ENCODE data around the gene GRIK1.

The GRIK1 gene

DNA sequence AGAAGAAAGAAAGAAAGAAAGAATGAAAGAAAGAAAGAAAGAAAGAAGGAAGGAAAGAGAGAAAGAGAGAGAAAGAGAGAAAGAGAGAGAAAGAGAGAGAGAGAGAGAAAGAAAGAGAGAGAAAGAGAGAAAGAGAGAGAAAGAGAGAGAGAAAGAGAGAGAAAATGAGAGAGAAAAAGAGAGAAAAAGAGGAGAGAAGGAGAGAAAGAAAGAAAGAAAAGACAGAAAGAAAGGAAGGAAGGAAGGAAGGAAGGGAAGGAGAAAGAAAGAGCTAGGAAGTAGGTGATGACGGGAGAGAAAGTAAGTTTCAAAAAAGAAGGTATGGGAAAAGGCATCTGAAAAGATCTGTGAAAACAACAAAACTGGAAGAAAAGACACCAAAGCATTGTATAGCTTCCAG is 72.0 kb downstream of the GRIK1 start:
- Histone ChIP-seq H3K27ac (ENCODE audit: low read depth, low read length) (no peak overlapping the region), H3K18ac (ENCODE audit: low read length) (no peak overlapping the region), H2AFZ (ENCODE audit: insufficient read depth, low read length, poor library complexity) (no peak overlapping the region), H3K4ac (ENCODE audit: low read depth, low read length) (no peak overlapping the region), H3K9me3 (ENCODE audit: insufficient read depth, low read depth, low read length) (no peaks in the 10 kb centered on the region), H3K9ac (ENCODE audit: low read length) (no peak overlapping the region), H3K4me1 (ENCODE audit: control insufficient read depth in 1 of 2, insufficient read depth in 2 of 2, low read length in 2 of 2) (no peaks in the 10 kb centered on the region), H3K14ac (ENCODE audit: low read length) (no peak overlapping the region), H3K79me2 (ENCODE audit: control insufficient read depth, insufficient read depth, low read length, poor library complexity) (no peaks in the 10 kb centered on the region), H4K8ac (ENCODE audit: low read depth, low read length) (no peak overlapping the region), H3K23ac (ENCODE audit: low read length) (no peak overlapping the region), H3K79me1 (ENCODE audit: low read length) (no peaks in the 10 kb centered on the region), H2BK5ac (ENCODE audit: low read depth, low read length, poor library complexity) (no peak overlapping the region), H4K91ac (ENCODE audit: low read depth, low read length) (no peak overlapping the region), H2BK12ac (ENCODE audit: low read length) (no peak overlapping the region), H3K36me3 (ENCODE audit: control insufficient read depth in 1 of 2, insufficient read depth in 2 of 2, low read length in 2 of 2) (no peaks in the 10 kb centered on the region), H2BK120ac (ENCODE audit: insufficient read depth, low read length, poor library complexity) (no peak overlapping the region), H3K4me2 (ENCODE audit: low read length) (no peak overlapping the region), H2AK5ac (ENCODE audit: low read length) (no peak overlapping the region), H3K4me3 (ENCODE audit: low read depth, low read length) (no peak overlapping the region), H3K27me3 (ENCODE audit: insufficient read depth, low read length) (no peaks in the 10 kb centered on the region), H4K12ac (ENCODE audit: low read depth, low read length) (no peak overlapping the region)
- DNase-seq: no peak
- WGBS (ENCODE audit: extremely low coverage, insufficient coverage, insufficient read length): 100% methylated on average over 1 of the region's 1 CpG

DNA sequence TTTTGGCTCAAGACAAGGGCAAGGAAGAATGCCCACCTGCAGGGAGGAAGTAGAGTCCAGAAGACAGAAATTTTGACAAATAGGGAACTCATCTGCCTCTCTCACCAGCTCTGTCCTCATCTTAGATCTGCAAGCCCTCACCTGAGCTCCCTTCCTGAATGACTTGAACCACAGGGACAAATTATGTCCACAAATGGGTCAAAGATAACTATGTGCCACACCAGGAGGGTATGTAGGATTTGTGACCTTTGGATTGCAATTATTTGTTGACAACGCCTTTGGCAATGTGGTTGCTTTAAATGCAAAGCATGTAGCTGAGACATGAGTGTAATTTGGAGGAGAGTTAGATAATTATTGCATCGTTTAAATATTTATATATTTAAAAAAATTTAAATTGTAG is 79.5 kb downstream of the GRIK1 start:
- Histone ChIP-seq H4K12ac (ENCODE audit: low read depth, low read length) (no peak overlapping the region), H3K4me2 (ENCODE audit: low read length) (no peak overlapping the region), H3K9ac (ENCODE audit: low read length) (peak overlapping the region; percentile 41), H2BK5ac (ENCODE audit: low read depth, low read length, poor library complexity) (no peak overlapping the region), H3K79me2 (ENCODE audit: control insufficient read depth, insufficient read depth, low read length, poor library complexity) (no peaks in the 10 kb centered on the region), H3K18ac (ENCODE audit: low read length) (no peak overlapping the region), H4K8ac (ENCODE audit: low read depth, low read length) (no peak overlapping the region), H3K4me3 (ENCODE audit: low read depth, low read length) (no peak overlapping the region), H3K23ac (ENCODE audit: low read length) (no peak overlapping the region), H3K27ac (ENCODE audit: low read depth, low read length) (no peak overlapping the region), H2AK5ac (ENCODE audit: low read length) (no peak overlapping the region), H3K27me3 (ENCODE audit: insufficient read depth, low read length) (no peaks in the 10 kb centered on the region), H3K4ac (ENCODE audit: low read depth, low read length) (no peak overlapping the region), H2BK120ac (ENCODE audit: insufficient read depth, low read length, poor library complexity) (no peak overlapping the region), H2AFZ (ENCODE audit: insufficient read depth, low read length, poor library complexity) (no peak overlapping the region), H3K36me3 (ENCODE audit: control insufficient read depth in 1 of 2, insufficient read depth in 2 of 2, low read length in 2 of 2) (no peaks in the 10 kb centered on the region), H3K4me1 (ENCODE audit: control insufficient read depth in 1 of 2, insufficient read depth in 2 of 2, low read length in 2 of 2) (no peaks in the 10 kb centered on the region), H3K79me1 (ENCODE audit: low read length) (no peaks in the 10 kb centered on the region), H3K9me3 (ENCODE audit: insufficient read depth, low read depth, low read length) (no peaks in the 10 kb centered on the region), H3K14ac (ENCODE audit: low read length) (no peak overlapping the region), H4K91ac (ENCODE audit: low read depth, low read length) (no peak overlapping the region), H2BK12ac (ENCODE audit: low read length) (no peak overlapping the region)
- 100% methylated on average over 1 of the region's 2 CpGs for WGBS (ENCODE audit: extremely low coverage, insufficient coverage, insufficient read length)
- peak in 1 of 2 donors; percentile 5 for DNase-seq

DNA sequence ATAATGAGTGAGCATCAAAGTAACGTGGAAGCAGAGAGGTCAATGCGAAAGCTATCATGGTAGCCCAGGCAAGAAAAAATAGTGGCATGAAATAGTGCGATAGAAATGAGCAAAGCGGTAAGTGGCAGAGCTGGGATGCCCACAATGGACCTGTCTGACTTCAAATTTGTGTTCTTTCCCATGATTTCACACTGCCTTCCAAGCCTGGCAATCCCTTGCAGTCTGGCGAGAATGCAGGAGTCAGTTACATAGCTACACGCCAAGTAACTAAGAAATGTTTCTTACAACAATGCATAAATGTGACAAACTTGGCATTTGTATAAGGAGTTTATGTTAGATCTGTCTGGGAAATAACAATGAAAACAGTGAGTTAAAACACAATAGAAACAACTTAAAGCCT is 82.6 kb downstream of the GRIK1 start:
- H3K18ac ChIP-seq (ENCODE audit: low read length): no peak overlapping the region
- H3K27ac ChIP-seq (ENCODE audit: low read depth, low read length): no peak overlapping the region
- no peak overlapping the region for H3K9ac ChIP-seq (ENCODE audit: low read length)
- no peaks in the 10 kb centered on the region for H3K79me2 ChIP-seq (ENCODE audit: control insufficient read depth, insufficient read depth, low read length, poor library complexity)
- H3K14ac ChIP-seq (ENCODE audit: low read length): no peak overlapping the region
- no peak overlapping the region for H2AK5ac ChIP-seq (ENCODE audit: low read length)
- H2BK120ac ChIP-seq (ENCODE audit: insufficient read depth, low read length, poor library complexity): no peak overlapping the region
- H3K27me3 ChIP-seq (ENCODE audit: insufficient read depth, low read length): no peaks in the 10 kb centered on the region
- no peak overlapping the region for H3K4me2 ChIP-seq (ENCODE audit: low read length)
- no peaks in the 10 kb centered on the region for H3K9me3 ChIP-seq (ENCODE audit: insufficient read depth, low read depth, low read length)
- no peak overlapping the region for H2BK5ac ChIP-seq (ENCODE audit: low read depth, low read length, poor library complexity)
- WGBS (ENCODE audit: extremely low coverage, insufficient coverage, insufficient read length): no CpG with 5 or more reads among the region's 6 CpGs
- H3K79me1 ChIP-seq (ENCODE audit: low read length): no peaks in the 10 kb centered on the region
- no peak overlapping the region for H2AFZ ChIP-seq (ENCODE audit: insufficient read depth, low read length, poor library complexity)
- no peaks in the 10 kb centered on the region for H3K36me3 ChIP-seq (ENCODE audit: control insufficient read depth in 1 of 2, insufficient read depth in 2 of 2, low read length in 2 of 2)
- no peak for DNase-seq
- no peak overlapping the region for H4K91ac ChIP-seq (ENCODE audit: low read depth, low read length)
- no peaks in the 10 kb centered on the region for H3K4me1 ChIP-seq (ENCODE audit: control insufficient read depth in 1 of 2, insufficient read depth in 2 of 2, low read length in 2 of 2)
- no peak overlapping the region for H3K4me3 ChIP-seq (ENCODE audit: low read depth, low read length)
- no peak overlapping the region for H2BK12ac ChIP-seq (ENCODE audit: low read length)
- no peak overlapping the region for H4K8ac ChIP-seq (ENCODE audit: low read depth, low read length)
- no peak overlapping the region for H3K23ac ChIP-seq (ENCODE audit: low read length)
- H4K12ac ChIP-seq (ENCODE audit: low read depth, low read length): no peak overlapping the region
- H3K4ac ChIP-seq (ENCODE audit: low read depth, low read length): no peak overlapping the region

GRCh38 chr21:29854795-29855194 is 85.0 kb downstream of the GRIK1 start:
- Histone ChIP-seq H3K27ac (ENCODE audit: low read depth, low read length) (no peak overlapping the region), H3K14ac (ENCODE audit: low read length) (no peak overlapping the region)

More at GRCh38 chr21:29854795-29855194, 85.0 kb downstream of the GRIK1 start:
- Histone ChIP-seq H3K27me3 (ENCODE audit: insufficient read depth, low read length) (no peaks in the 10 kb centered on the region), H3K9me3 (ENCODE audit: insufficient read depth, low read depth, low read length) (no peaks in the 10 kb centered on the region), H2AK5ac (ENCODE audit: low read length) (no peak overlapping the region), H3K9ac (ENCODE audit: low read length) (no peak overlapping the region), H3K23ac (ENCODE audit: low read length) (no peak overlapping the region), H3K18ac (ENCODE audit: low read length) (no peak overlapping the region), H4K91ac (ENCODE audit: low read depth, low read length) (no peak overlapping the region), H4K12ac (ENCODE audit: low read depth, low read length) (no peak overlapping the region), H2AFZ (ENCODE audit: insufficient read depth, low read length, poor library complexity) (no peak overlapping the region), H2BK12ac (ENCODE audit: low read length) (no peak overlapping the region), H3K4me1 (ENCODE audit: control insufficient read depth in 1 of 2, insufficient read depth in 2 of 2, low read length in 2 of 2) (no peaks in the 10 kb centered on the region), H3K79me1 (ENCODE audit: low read length) (no peaks in the 10 kb centered on the region), H3K4ac (ENCODE audit: low read depth, low read length) (no peak overlapping the region), H2BK5ac (ENCODE audit: low read depth, low read length, poor library complexity) (no peak overlapping the region), H3K4me2 (ENCODE audit: low read length) (no peak overlapping the region), H2BK120ac (ENCODE audit: insufficient read depth, low read length, poor library complexity) (no peak overlapping the region), H3K36me3 (ENCODE audit: control insufficient read depth in 1 of 2, insufficient read depth in 2 of 2, low read length in 2 of 2) (no peaks in the 10 kb centered on the region), H3K79me2 (ENCODE audit: control insufficient read depth, insufficient read depth, low read length, poor library complexity) (no peaks in the 10 kb centered on the region), H3K4me3 (ENCODE audit: low read depth, low read length) (no peak overlapping the region), H4K8ac (ENCODE audit: low read depth, low read length) (no peak overlapping the region)
- WGBS (ENCODE audit: extremely low coverage, insufficient coverage, insufficient read length): no CpG with 5 or more reads among the region's 1 CpG
- DNase-seq: no peak

All from trophoblast cell (in vitro differentiated cells and primary cell).